Ishikawa (cell line): Measurements from ENCODE around the gene APOL5.
A peak's percentile ranks its signal among the peaks of the same experiment; 100 is the strongest.

Experiments used
- CEBPB ChIP-seq: IDR thresholded peaks from 2 replicates; pipeline ENCODE4 v1.6.1; 2012
- CREB1 ChIP-seq: IDR thresholded peaks from 2 replicates; pipeline ENCODE4 v1.6.1; 2012; ENCODE audit warnings: low read depth
- EGR1 ChIP-seq: IDR thresholded peaks from 2 replicates; pipeline ENCODE4 v1.6.1; 2012
- EP300 ChIP-seq: IDR thresholded peaks from 2 replicates; pipeline ENCODE4 v1.6.1; 2012; ENCODE audit warnings: borderline replicate concordance
- FOXM1 ChIP-seq: IDR thresholded peaks from 2 replicates; pipeline ENCODE4 v1.6.1; 2012; ENCODE audit warnings: low read depth, borderline replicate concordance
- MAX ChIP-seq: IDR thresholded peaks from 2 replicates; pipeline ENCODE4 v1.6.1; 2012
- NFIC ChIP-seq: IDR thresholded peaks from 2 replicates; pipeline ENCODE4 v1.6.1; 2012
- RAD21 ChIP-seq: IDR thresholded peaks from 2 replicates; pipeline ENCODE4 v1.6.1; 2012; ENCODE audit warnings: low read depth
- TAF1 ChIP-seq: IDR thresholded peaks from 2 replicates; pipeline ENCODE4 v1.6.1; 2012; ENCODE audit warnings: low read depth, mild to moderate bottlenecking
- TCF12 ChIP-seq: IDR thresholded peaks from 2 replicates; pipeline ENCODE4 v1.6.1; 2012; ENCODE audit warnings: low read depth
- TEAD4 ChIP-seq: IDR thresholded peaks from 2 replicates; pipeline ENCODE4 v1.6.1; 2012
- USF1 ChIP-seq: IDR thresholded peaks from 2 replicates; pipeline ENCODE4 v1.6.1; 2012
- YY1 ChIP-seq: IDR thresholded peaks from 2 replicates; pipeline ENCODE4 v1.6.1; 2012; ENCODE audit warnings: low read depth
- ZBTB7A ChIP-seq: IDR thresholded peaks from 2 replicates; pipeline ENCODE4 v1.6.1; 2012; ENCODE audit warnings: low read depth
- TF ChIP-seq, protein P1 (sequence below): IDR thresholded peaks from 2 replicates; pipeline ENCODE4 v1.6.1; 2012; ENCODE audit warnings: low read depth, mild to moderate bottlenecking

Gene APOL5

GRCh38 chr22:35684732-35685131 is 32.9 kb upstream of the APOL5 start:
- TF ChIP-seq EP300, result no peak
- no peak for TF ChIP-seq RAD21
- TF ChIP-seq CEBPB, result no peak
- TF ChIP-seq NFIC, result no peak
- TF ChIP-seq, protein P1, sequence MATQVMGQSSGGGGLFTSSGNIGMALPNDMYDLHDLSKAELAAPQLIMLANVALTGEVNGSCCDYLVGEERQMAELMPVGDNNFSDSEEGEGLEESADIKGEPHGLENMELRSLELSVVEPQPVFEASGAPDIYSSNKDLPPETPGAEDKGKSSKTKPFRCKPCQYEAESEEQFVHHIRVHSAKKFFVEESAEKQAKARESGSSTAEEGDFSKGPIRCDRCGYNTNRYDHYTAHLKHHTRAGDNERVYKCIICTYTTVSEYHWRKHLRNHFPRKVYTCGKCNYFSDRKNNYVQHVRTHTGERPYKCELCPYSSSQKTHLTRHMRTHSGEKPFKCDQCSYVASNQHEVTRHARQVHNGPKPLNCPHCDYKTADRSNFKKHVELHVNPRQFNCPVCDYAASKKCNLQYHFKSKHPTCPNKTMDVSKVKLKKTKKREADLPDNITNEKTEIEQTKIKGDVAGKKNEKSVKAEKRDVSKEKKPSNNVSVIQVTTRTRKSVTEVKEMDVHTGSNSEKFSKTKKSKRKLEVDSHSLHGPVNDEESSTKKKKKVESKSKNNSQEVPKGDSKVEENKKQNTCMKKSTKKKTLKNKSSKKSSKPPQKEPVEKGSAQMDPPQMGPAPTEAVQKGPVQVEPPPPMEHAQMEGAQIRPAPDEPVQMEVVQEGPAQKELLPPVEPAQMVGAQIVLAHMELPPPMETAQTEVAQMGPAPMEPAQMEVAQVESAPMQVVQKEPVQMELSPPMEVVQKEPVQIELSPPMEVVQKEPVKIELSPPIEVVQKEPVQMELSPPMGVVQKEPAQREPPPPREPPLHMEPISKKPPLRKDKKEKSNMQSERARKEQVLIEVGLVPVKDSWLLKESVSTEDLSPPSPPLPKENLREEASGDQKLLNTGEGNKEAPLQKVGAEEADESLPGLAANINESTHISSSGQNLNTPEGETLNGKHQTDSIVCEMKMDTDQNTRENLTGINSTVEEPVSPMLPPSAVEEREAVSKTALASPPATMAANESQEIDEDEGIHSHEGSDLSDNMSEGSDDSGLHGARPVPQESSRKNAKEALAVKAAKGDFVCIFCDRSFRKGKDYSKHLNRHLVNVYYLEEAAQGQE, result no peak
- no peak for TF ChIP-seq EGR1
- TF ChIP-seq TAF1, result no peak

DNA sequence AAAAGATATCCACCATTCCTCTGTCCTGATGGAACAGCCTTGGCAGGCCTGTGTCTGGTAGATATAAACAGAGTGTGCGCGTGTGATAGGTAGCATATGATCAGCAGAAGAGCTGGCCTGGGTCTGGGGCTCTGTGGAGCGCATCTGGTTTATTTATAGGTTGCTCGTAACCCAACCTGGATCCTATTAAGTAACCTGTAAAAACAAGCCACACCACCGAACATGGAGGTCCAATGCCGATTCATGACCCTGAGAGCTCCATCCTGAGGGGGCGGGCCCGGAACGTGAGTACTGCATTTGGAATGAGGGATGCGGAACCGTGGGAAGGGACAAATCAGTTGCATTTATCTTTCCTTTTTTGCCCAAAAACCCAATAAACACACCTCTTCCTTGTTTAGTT is 31.9 kb upstream of the APOL5 start:
- TF ChIP-seq ZBTB7A (no peak), YY1 (no peak)

- no peak for TF ChIP-seq TEAD4
- 0 out of 2 replicates have a peak, but pooled peaks have one; percentile 8 for TF ChIP-seq NFIC
Observed at GRCh38 chr22:35686298-35686697, 31.4 kb upstream of the APOL5 start.

- no peak for TF ChIP-seq EGR1
- TF ChIP-seq TCF12, result no peak
- no peak for TF ChIP-seq ZBTB7A
- TF ChIP-seq RAD21, result no peak
- no peak for TF ChIP-seq FOXM1
Observed at GRCh38 chr22:35687461-35687860, 30.2 kb upstream of the APOL5 start.

- no peak for TF ChIP-seq NFIC
- no peak for TF ChIP-seq TCF12
- no peak for TF ChIP-seq ZBTB7A
- TF ChIP-seq RAD21, result no peak
- no peak for TF ChIP-seq MAX
- TF ChIP-seq, protein P1, result no peak
- no peak for TF ChIP-seq EGR1
- TF ChIP-seq USF1, result no peak
- TF ChIP-seq YY1, result no peak
- no peak for TF ChIP-seq CREB1
- TF ChIP-seq TEAD4, result no peak
- TF ChIP-seq TAF1, result no peak
- TF ChIP-seq CEBPB, result no peak
- no peak for TF ChIP-seq EP300
- no peak for TF ChIP-seq FOXM1
Observed at GRCh38 chr22:35688913-35689675, 28.6 kb upstream of the APOL5 start.

DNA sequence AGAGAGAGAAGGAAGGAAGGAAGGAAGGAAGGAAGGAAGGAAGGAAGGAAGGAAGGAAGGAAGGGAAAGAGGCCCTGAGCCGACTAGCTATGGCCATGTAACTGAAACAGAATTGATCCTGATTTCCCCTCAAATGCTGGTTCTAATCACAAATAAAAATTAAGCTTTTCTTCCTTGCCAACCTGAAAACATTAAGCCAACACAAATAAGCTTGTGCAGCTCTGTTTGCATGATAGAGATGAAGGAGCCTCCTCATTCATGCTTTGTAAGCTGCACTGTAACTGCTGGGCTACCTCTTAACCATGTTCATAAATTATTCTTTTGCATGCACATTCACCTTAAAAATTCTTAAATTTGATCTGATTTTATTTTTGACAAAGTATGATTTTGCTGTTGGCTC is 27.7 kb upstream of the APOL5 start:
- no peak for TF ChIP-seq YY1
- TF ChIP-seq USF1, result no peak
- TF ChIP-seq CREB1, result no peak
- TF ChIP-seq RAD21, result no peak
- TF ChIP-seq MAX, result no peak
- TF ChIP-seq EP300, result no peak
- TF ChIP-seq FOXM1, result no peak
- TF ChIP-seq EGR1, result no peak
- TF ChIP-seq ZBTB7A, result no peak
- TF ChIP-seq TAF1, result no peak
- no peak for TF ChIP-seq NFIC
- TF ChIP-seq TEAD4, result no peak
- no peak for TF ChIP-seq TCF12
- TF ChIP-seq, protein P1, result no peak
- TF ChIP-seq CEBPB, result no peak
